HepG2 (cell line): ENCODE results near the gene ZNF74.

Experiments used
- E2F1 ChIP-seq: sonication (generic); formaldehyde crosslinking; IDR thresholded peaks from 2 replicates; pipeline ENCODE4 v1.5.0; 2020; ENCODE audit warnings: missing genetic modification reagents
- FOXM1 ChIP-seq: sonication (generic); formaldehyde crosslinking; IDR thresholded peaks from 2 replicates; pipeline ENCODE4 v1.5.0; 2020; ENCODE audit warnings: missing genetic modification reagents
- NFIC ChIP-seq: IDR thresholded peaks from 2 replicates; pipeline ENCODE4 v1.6.1; 2012; ENCODE audit warnings: mild to moderate bottlenecking, low read length, inconsistent platforms
- POLR2A ChIP-seq, 2 experiments: IDR thresholded peaks; 2 replicates each; pipeline ENCODE4 v1.6.1; 2011; ENCODE audit warnings: low read depth in 2 of 2, low read length in 2 of 2, mild to moderate bottlenecking in 1 of 2, moderate library complexity in 1 of 2; ENCODE audit not compliant: insufficient read depth in 1 of 2
- SETDB1 ChIP-seq: sonication (generic); formaldehyde crosslinking; IDR thresholded peaks from 2 replicates; pipeline ENCODE4 v1.5.1; 2020; ENCODE audit warnings: missing genetic modification reagents, mild to moderate bottlenecking, borderline replicate concordance
- TAF1 ChIP-seq: sonication (generic); formaldehyde crosslinking; IDR thresholded peaks from 2 replicates; pipeline ENCODE4 v1.4.0; 2020; ENCODE audit warnings: missing genetic modification reagents
- ZKSCAN1 ChIP-seq: fragments of 150-350 bp; IDR thresholded peaks from 2 replicates; pipeline ENCODE4 v1.6.1; 2014; ENCODE audit warnings: low read length
- ZKSCAN8 ChIP-seq: IDR thresholded peaks from 2 replicates; pipeline ENCODE4 v1.6.1; 2016; ENCODE audit warnings: borderline replicate concordance, missing genetic modification reagents, missing compliant biosample characterization
- ZNF747 ChIP-seq: sonication (generic); formaldehyde crosslinking; IDR thresholded peaks from 2 replicates; pipeline ENCODE4 v1.8.1; 2023; ENCODE audit warnings: missing genetic modification reagents, mild to moderate bottlenecking, borderline replicate concordance
- TF ChIP-seq, protein P1 (sequence below): sonication (generic); formaldehyde crosslinking; IDR thresholded peaks from 2 replicates; pipeline ENCODE4 v1.5.0; 2020; ENCODE audit warnings: mild to moderate bottlenecking, missing genetic modification reagents, moderate library complexity
- TF ChIP-seq, protein P2 (sequence below): fragments of 450-650 bp; IDR thresholded peaks from 2 replicates; pipeline ENCODE4 v1.6.1; 2017; ENCODE audit warnings: mild to moderate bottlenecking
- TF ChIP-seq, protein P3 (sequence below): IDR thresholded peaks from 2 replicates; pipeline ENCODE4 v1.6.1; 2016; ENCODE audit warnings: mild to moderate bottlenecking, missing biosample characterization, missing genetic modification reagents

GRCh38 chr22:20414450-20414849, 20.5 kb downstream of the ZNF74 start:
- TF ChIP-seq, protein P1, sequence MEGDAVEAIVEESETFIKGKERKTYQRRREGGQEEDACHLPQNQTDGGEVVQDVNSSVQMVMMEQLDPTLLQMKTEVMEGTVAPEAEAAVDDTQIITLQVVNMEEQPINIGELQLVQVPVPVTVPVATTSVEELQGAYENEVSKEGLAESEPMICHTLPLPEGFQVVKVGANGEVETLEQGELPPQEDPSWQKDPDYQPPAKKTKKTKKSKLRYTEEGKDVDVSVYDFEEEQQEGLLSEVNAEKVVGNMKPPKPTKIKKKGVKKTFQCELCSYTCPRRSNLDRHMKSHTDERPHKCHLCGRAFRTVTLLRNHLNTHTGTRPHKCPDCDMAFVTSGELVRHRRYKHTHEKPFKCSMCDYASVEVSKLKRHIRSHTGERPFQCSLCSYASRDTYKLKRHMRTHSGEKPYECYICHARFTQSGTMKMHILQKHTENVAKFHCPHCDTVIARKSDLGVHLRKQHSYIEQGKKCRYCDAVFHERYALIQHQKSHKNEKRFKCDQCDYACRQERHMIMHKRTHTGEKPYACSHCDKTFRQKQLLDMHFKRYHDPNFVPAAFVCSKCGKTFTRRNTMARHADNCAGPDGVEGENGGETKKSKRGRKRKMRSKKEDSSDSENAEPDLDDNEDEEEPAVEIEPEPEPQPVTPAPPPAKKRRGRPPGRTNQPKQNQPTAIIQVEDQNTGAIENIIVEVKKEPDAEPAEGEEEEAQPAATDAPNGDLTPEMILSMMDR (CRISPR knock-in tag) = no peak
- TF ChIP-seq, protein P2, sequence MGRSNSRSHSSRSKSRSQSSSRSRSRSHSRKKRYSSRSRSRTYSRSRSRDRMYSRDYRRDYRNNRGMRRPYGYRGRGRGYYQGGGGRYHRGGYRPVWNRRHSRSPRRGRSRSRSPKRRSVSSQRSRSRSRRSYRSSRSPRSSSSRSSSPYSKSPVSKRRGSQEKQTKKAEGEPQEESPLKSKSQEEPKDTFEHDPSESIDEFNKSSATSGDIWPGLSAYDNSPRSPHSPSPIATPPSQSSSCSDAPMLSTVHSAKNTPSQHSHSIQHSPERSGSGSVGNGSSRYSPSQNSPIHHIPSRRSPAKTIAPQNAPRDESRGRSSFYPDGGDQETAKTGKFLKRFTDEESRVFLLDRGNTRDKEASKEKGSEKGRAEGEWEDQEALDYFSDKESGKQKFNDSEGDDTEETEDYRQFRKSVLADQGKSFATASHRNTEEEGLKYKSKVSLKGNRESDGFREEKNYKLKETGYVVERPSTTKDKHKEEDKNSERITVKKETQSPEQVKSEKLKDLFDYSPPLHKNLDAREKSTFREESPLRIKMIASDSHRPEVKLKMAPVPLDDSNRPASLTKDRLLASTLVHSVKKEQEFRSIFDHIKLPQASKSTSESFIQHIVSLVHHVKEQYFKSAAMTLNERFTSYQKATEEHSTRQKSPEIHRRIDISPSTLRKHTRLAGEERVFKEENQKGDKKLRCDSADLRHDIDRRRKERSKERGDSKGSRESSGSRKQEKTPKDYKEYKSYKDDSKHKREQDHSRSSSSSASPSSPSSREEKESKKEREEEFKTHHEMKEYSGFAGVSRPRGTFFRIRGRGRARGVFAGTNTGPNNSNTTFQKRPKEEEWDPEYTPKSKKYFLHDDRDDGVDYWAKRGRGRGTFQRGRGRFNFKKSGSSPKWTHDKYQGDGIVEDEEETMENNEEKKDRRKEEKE = no peak
- no peak for TF ChIP-seq ZKSCAN1
- TF ChIP-seq SETDB1 (CRISPR knock-in tag) = no peak
- no peak for TF ChIP-seq E2F1 (CRISPR knock-in tag)
- no peak for TF ChIP-seq TAF1 (CRISPR knock-in tag)
- TF ChIP-seq FOXM1 (CRISPR knock-in tag) = no peak
- TF ChIP-seq NFIC = no peak
- TF ChIP-seq ZKSCAN8 (CRISPR knock-in tag) = no peak
- no peak for TF ChIP-seq POLR2A (IDR thresholded peaks at IDR 0.05; ENCODE audit: insufficient read depth in 1 of 2, low read depth in 2 of 2, low read length in 2 of 2)
- no peak for TF ChIP-seq ZNF747 (CRISPR knock-in tag)
- TF ChIP-seq, protein P3, sequence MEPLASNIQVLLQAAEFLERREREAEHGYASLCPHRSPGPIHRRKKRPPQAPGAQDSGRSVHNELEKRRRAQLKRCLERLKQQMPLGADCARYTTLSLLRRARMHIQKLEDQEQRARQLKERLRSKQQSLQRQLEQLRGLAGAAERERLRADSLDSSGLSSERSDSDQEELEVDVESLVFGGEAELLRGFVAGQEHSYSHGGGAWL (CRISPR knock-in tag) = no peak
